ENCODE results near the gene SLC2A4.
"Not testable (repeated sequence)": the region's sequence is repeated elsewhere in the genome, so short reads cannot be mapped to it uniquely, and the experiment has no call there.

SLC2A4 gene

DNA sequence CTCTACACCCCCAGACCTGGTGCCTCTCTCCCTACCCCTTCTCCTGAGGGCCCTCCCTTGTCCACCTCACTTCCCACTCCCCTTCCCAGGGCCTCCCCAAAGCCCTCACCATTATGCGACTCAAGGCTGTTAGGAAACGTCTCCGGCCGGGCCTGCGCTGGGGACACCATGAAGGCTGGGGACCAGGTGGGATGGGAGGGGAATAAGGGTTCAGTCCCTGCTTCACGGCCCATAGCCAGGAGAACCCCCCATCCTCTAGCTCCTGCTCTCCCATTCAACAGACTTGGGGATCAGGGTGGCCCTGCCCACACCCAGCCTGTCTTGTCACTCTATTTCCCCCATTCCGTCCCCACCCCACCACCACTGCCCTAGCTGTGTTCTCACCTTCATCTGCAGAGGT, 45.5 kb downstream of the SLC2A4 start:
- DNase-seq = no peak

DNA sequence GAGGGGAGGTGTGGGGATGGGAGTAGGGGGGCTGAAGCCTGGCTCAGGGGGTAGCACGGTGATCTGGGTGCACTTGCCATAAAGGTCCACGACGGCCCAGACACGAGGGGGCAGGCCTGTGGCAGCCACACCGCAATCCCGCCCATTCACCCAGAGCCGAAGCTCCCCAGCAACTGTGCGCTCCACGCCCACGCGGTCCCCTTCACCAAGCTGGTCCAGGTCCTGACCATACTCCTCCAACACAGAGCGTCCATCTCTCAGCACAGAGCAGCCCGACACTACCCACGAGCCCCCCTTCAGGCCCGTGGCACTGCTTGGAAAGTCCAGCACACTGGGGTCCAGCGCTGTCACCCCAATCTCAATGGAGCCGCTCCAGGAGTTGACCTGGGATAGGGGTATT, 46.0 kb downstream of the SLC2A4 start:
- DNase-seq = no peak

- DNase-seq = no peak
These were observed 46.5 kb downstream of the SLC2A4 start for GRCh38 chr17:7328009-7328408.

- no peak for DNase-seq
These were observed 47.4 kb downstream of the SLC2A4 start, which contains the start of gene NEURL4 for GRCh38 chr17:7328840-7329373. Gene NEURL4, minus strand, starts transcription at chr17:7329335. Its CDS starts 23 bp downstream, at chr17:7329312.

- DNase-seq = peak; percentile 98
These were observed 48.0 kb downstream of the SLC2A4 start for GRCh38 chr17:7329374-7329996.

DNA sequence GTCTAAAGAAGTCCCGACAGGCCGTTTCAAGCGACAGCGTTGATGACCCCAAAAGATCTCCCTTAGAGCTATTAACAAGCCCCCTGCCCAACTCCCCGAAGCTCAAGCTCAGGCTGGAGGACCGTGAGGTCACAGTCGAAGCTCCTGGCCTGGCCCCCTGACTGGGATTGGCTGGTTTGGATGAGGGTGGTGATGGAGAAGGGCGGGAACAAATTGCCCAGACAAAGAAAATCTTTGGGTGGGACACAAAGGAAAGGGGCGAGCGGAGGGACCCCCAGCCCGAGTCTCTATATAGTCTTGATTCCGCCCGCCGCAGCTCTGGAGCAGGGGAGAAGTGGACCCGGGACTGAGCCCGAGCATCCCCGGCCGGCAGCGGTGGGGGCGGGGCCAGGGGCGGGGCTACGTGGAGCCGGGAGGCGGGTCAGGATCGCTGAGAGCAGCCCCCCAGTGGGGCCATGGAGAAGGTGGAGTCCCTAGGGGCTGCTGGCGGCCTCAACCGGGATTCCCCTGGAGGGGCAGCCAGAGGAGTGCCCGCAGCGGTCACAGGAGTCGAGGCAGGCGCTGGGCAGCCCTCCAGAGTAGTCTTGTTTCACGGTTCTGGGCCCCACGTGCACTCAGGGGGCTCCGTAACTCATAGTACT, 48.6 kb downstream of the SLC2A4 start:
- peak; percentile 73 for DNase-seq

- no peak for DNase-seq
These were observed 49.1 kb downstream of the SLC2A4 start for GRCh38 chr17:7330638-7331015.

- no peak for DNase-seq
These were observed 50.6 kb downstream of the SLC2A4 start for GRCh38 chr17:7332111-7332510.

- DNase-seq = not testable (repeated sequence)
These were observed 51.1 kb downstream of the SLC2A4 start for GRCh38 chr17:7332600-7333069.

GRCh38 chr17:7334938-7335538, 53.5 kb downstream of the SLC2A4 start:
- no peak for DNase-seq

GRCh38 chr17:7335765-7336164, 54.2 kb downstream of the SLC2A4 start:
- not testable (repeated sequence) for DNase-seq

GRCh38 chr17:7336240-7337175, 55.0 kb downstream of the SLC2A4 start, which contains the start of gene ACAP1:
Gene ACAP1, plus strand, starts transcription at chr17:7336529. Its CDS starts 206 bp downstream, at chr17:7336735.
- no peak for DNase-seq

GRCh38 chr17:7337600-7337999, 56.1 kb downstream of the SLC2A4 start:
- not testable (repeated sequence) for DNase-seq

Data from midbrain (tissue), 1 donor.